GM21786 (cell line): Measurements from ENCODE around the gene MCF2L2.
"Not testable (repeated sequence)": the region's sequence is repeated elsewhere in the genome, so short reads cannot be mapped to it uniquely, and the experiment has no call there.

ENCODE experiments used
- ATAC-seq: cut with Tn5 transposase; IDR thresholded peaks from one replicate; pipeline ENCODE4 v1.9.1; 2021; ENCODE audit not compliant: unreplicated experiment

Gene MCF2L2

GRCh38 chr3:183182073-183182472 lies 246.3 kb downstream of the MCF2L2 start:
- ATAC-seq = no peak

DNA sequence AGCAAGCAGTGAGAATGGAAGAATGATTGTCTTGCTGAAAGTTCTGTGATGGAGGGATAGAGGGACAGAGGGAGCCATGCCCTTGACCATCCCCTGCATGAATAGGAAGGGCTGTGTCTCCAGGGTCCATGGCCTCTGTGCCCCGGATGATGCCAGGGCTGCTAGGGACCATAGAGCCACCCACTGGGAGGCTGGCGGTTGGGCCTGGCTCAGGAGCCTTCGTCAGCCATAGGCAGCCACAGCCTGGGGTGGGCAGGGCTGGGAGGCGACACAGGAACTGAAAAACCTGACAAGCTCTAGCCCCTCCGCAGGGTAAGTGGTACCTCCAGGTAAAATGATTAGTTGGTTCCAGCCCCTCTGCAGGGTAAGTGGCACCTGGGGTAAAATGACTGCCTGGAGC lies 246.8 kb downstream of the MCF2L2 start:
- ATAC-seq = no peak

- no peak for ATAC-seq
Measured at GRCh38 chr3:183180784-183181295, 247.6 kb downstream of the MCF2L2 start.

- ATAC-seq = no peak
Measured at GRCh38 chr3:183180110-183180783, 248.2 kb downstream of the MCF2L2 start.

DNA sequence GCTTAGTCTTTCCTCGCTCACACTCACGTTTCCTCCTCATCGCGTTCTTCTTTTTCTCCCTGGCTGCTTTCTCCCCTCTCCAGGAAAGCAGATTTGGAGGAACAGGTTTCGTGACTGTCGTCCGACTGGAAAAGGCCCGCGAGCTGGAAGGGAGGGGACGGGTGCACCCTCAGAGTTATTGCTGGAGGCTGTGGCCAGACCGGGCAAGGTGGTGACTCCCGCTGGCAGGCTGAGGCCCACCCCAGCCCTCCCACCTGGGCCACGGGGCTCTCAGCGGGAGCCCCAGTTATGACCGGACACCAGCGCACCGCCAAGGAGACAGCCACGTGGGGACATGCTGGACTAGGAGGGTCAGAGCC lies 248.9 kb downstream of the MCF2L2 start:
- ATAC-seq = not testable (repeated sequence)

GRCh38 chr3:183178833-183179549 lies 249.4 kb downstream of the MCF2L2 start:
- peak; percentile 51 for ATAC-seq

GRCh38 chr3:183178512-183178832 lies 249.9 kb downstream of the MCF2L2 start:
- ATAC-seq = no peak

DNA sequence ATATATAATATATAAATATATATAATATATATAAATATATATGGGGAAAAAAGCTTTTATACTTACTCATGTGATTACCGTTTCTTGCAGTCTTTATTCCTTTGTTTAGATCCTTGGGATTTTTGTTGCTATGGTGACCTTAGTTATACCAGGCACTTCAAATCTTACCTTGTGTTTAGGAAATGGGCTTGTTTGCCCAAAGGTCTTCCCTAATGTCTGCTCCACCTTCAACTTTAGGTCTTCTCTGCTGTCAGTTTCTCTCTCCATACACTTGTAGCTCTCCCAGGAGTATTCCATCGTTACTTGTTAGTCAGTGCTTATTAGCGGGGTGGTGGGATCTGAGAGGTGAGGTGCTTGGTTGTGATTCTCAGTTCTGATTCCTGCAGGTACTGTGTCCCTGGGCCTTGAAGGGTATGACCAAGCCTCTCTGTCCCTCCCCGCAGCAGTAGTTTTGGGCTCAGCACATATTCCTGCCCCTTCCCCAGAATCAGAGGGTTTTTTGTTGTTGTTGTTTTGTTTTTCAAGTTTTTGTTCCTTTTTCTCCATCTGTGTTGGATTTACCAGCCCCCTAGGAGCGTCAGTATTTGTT lies 256.3 kb downstream of the MCF2L2 start:
- no peak for ATAC-seq

GRCh38 chr3:183167975-183168374 lies 260.4 kb downstream of the MCF2L2 start:
- ATAC-seq = not testable (repeated sequence)

- ATAC-seq = no peak
Measured at GRCh38 chr3:183163563-183163962, 264.9 kb downstream of the MCF2L2 start.

GRCh38 chr3:183161552-183162336 lies 266.7 kb downstream of the MCF2L2 start:
- peak; percentile 72 for ATAC-seq

- no peak for ATAC-seq
Measured at GRCh38 chr3:183160616-183161015, 267.8 kb downstream of the MCF2L2 start.

GRCh38 chr3:183159333-183159732 lies 269.1 kb downstream of the MCF2L2 start:
- ATAC-seq = no peak

GRCh38 chr3:183158551-183159006 lies 269.8 kb downstream of the MCF2L2 start:
- ATAC-seq = peak; percentile 67

GRCh38 chr3:183158113-183158512 lies 270.3 kb downstream of the MCF2L2 start:
- peak; percentile 10 for ATAC-seq

DNA sequence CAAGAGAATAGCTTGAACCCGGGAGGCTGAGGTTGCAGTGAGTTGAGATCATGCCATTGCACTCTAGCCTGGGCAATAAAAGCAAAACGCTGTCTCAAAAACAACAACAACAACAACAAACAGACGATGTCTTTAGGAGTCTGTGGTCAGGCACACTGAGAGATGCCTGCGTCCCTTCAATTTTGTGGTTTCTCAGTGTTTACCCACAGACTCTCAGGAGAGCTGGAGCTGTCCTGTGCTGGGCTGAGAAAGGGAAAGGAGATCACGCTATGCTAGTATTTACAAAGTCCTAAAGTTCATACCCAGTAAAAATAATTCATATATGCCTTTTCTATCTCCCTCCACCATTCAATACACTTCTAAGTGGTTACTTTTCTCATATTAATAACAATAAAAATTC lies 272.2 kb downstream of the MCF2L2 start:
- ATAC-seq = no peak

DNA sequence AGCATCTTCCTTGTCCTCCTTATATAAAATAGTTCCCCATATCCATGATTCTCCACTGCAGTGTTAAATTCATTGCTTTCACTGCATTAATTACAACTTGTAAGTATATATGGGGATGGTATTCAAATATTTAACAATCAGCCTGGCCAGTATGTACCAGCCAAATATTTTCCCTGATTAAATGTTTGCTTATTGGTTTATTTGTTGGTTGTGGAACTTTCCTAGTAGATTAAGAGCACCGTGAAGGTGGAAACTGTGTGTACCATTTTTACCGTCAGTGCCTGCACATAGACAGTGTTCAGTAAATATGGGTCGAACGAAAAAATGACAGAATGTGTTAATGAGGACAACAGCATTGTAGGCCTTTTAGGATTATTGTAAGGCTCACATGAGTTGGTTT lies 272.9 kb downstream of the MCF2L2 start:
- no peak for ATAC-seq

DNA sequence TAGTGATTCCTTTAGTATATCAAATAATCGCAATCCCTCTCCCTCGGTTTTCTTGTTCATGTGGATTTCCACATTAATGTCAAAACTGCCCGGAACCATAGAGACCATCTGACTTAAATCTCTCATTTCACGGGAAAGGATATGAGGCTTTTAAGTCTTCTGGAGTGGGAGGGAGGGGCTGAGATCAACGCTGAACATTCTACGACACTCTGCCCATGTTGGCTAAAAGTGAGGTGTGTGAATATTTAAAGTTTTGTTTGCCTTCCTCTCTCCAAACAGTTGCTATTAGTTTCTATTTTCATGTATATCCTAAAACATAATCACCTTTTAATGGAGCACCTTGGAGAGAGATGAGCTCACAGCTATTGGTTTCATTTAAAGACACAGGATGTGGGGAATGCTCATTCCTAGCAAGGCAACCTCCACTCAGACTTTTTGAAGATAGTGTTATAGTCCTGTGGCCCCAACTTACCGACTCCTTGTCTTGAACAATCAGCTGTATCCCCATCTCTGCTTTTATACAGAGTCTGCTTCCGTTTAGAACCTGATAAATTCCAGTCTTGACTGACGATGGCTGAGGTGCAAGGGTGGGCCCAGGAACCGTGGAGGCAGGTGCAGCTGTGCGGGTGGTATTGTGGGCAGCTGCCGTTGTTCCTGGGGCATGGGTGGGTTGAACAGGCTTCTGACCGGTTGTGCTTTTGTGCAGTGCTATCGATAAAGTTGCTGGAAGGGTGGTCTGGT lies 275.0 kb downstream of the MCF2L2 start:
- no peak for ATAC-seq

- no peak for ATAC-seq
Measured at GRCh38 chr3:183151821-183152351, 276.5 kb downstream of the MCF2L2 start.

- ATAC-seq = no peak
Measured at GRCh38 chr3:183151086-183151485, 277.3 kb downstream of the MCF2L2 start.
